Panc1 (cell line): Measurements from ENCODE around the gene RBM47. TPM values are rescaled to one million over a fixed set of nuclear protein-coding genes. Genes with fewer than 3 reads are reported as not detected.

ENCODE experiments used
- ATAC-seq: fragments of 200-7000 bp; cut with Tn5 transposase; 2 replicates; pipeline ENCODE4 v1.9.1; 2020; ENCODE audit warnings: mild to moderate bottlenecking, moderate library complexity
- BruUV-seq: library from RNA; stranded (reverse); fragments of 400-500 nt; replicated peaks from 2 replicates; lab custom pipeline; 2021; lab: Mats Ljungman, UMichigan
- CTCF ChIA-PET: fragments of 300-600 bp; sonication (Branson Sonifier 250); formaldehyde crosslinking; loops from one replicate; lab custom pipeline; 2022; ENCODE audit warnings: antibody characterized with exemption; lab: Charles Lee
- POLR2A ChIA-PET: fragments of 300-600 bp; sonication (Branson Sonifier 250); formaldehyde crosslinking; loops from one replicate; lab custom pipeline; 2022; ENCODE audit warnings: antibody characterized with exemption; lab: Charles Lee
- DNase-seq: peaks from one replicate; pipeline ENCODE4 v3.0.0-alpha.2; 2010; ENCODE audit warnings: low read depth, low spot score
- H3K27ac ChIP-seq: 2 replicates; pipeline ENCODE4 v1.5.1; 2011; ENCODE audit warnings: mild to moderate bottlenecking, low read length, inconsistent platforms
- H3K27me3 ChIP-seq: fragments of 200-500 bp; sonication (Bioruptor generic); 2 replicates; pipeline ENCODE4 v1.6.0; 2014; ENCODE audit warnings: low read length, inconsistent platforms; ENCODE audit not compliant: control insufficient read depth, insufficient read depth
- H3K36me3 ChIP-seq: fragments of 200-500 bp; sonication (Bioruptor generic); 2 replicates; pipeline ENCODE4 v1.5.1; 2014; ENCODE audit warnings: inconsistent platforms, mild to moderate bottlenecking, low read length, moderate library complexity; ENCODE audit not compliant: control insufficient read depth, insufficient read depth
- H3K4me1 ChIP-seq: 2 replicates; pipeline ENCODE4 v1.5.1; 2011; ENCODE audit warnings: inconsistent platforms, mild to moderate bottlenecking, low read length, moderate library complexity; ENCODE audit not compliant: control insufficient read depth, insufficient read depth
- H3K4me3 ChIP-seq, 2 experiments: 2 replicates each; pipeline ENCODE4 v1.5.1; 2011 to 2012; ENCODE audit warnings: low read depth in 2 of 2, low read length in 2 of 2, mild to moderate bottlenecking in 2 of 2, inconsistent platforms in 1 of 2, moderate library complexity in 1 of 2
- H3K9me3 ChIP-seq: fragments of 200-500 bp; sonication (Bioruptor generic); 2 replicates; pipeline ENCODE4 v1.5.1; 2014; ENCODE audit warnings: low read depth, mild to moderate bottlenecking, inconsistent platforms, low read length, moderate library complexity; ENCODE audit not compliant: control insufficient read depth, insufficient read depth
- CTCF ChIP-seq: fragments of 450-650 bp; IDR thresholded peaks from 2 replicates; pipeline ENCODE4 v1.5.1; 2017; ENCODE audit warnings: mild to moderate bottlenecking
- POLR2AphosphoS5 ChIP-seq: IDR thresholded peaks from 2 replicates; pipeline ENCODE4 v1.6.1; 2012; ENCODE audit warnings: mild to moderate bottlenecking, low read depth, low read length, moderate library complexity
- SIN3A ChIP-seq: IDR thresholded peaks from 2 replicates; pipeline ENCODE4 v1.6.1; 2012; ENCODE audit warnings: low read depth, mild to moderate bottlenecking, low read length, moderate library complexity, borderline replicate concordance; ENCODE audit not compliant: insufficient read depth
- TCF7L2 ChIP-seq: IDR thresholded peaks from 2 replicates; pipeline ENCODE4 v1.6.1; 2011; ENCODE audit warnings: mild to moderate bottlenecking, low read depth, low read length, inconsistent platforms
- in situ Hi-C: cut with HindIII; loops from 2 replicates; pipeline ENCODE4 v1.10.0; 2016; ENCODE audit warnings: low sequenced_read_pairs, low pct_unique_long_range_greater_than_20kb
- intact Hi-C: fragments of 100-400 bp; cut with micrococcal nuclease; formaldehyde crosslinking; loops from one replicate; pipeline ENCODE4 v1.10.0; 2022; ENCODE audit not compliant: unreplicated experiment
- total RNA-seq: library from RNA; stranded (reverse); gene quantifications from one replicate; pipeline ENCODE4 v1.2.1, GENCODE V29; 2021; ENCODE audit not compliant: unreplicated experiment
- TF ChIP-seq, protein P1 (sequence below), 2 experiments: IDR thresholded peaks; 2 replicates each; pipeline ENCODE4 v1.6.1; 2011 to 2012; ENCODE audit warnings: low read depth in 2 of 2, control low read depth in 1 of 2, low read length in 1 of 2, mild to moderate bottlenecking in 1 of 2, moderate library complexity in 1 of 2; ENCODE audit not compliant: insufficient read depth in 1 of 2

The RBM47 gene
- total RNA-seq, 1 experiment from 2014 or later = 2.0 TPM

- TF ChIP-seq SIN3A = no peak
- no peak for TF ChIP-seq TCF7L2
- no peak for TF ChIP-seq CTCF
- TF ChIP-seq, protein P1, sequence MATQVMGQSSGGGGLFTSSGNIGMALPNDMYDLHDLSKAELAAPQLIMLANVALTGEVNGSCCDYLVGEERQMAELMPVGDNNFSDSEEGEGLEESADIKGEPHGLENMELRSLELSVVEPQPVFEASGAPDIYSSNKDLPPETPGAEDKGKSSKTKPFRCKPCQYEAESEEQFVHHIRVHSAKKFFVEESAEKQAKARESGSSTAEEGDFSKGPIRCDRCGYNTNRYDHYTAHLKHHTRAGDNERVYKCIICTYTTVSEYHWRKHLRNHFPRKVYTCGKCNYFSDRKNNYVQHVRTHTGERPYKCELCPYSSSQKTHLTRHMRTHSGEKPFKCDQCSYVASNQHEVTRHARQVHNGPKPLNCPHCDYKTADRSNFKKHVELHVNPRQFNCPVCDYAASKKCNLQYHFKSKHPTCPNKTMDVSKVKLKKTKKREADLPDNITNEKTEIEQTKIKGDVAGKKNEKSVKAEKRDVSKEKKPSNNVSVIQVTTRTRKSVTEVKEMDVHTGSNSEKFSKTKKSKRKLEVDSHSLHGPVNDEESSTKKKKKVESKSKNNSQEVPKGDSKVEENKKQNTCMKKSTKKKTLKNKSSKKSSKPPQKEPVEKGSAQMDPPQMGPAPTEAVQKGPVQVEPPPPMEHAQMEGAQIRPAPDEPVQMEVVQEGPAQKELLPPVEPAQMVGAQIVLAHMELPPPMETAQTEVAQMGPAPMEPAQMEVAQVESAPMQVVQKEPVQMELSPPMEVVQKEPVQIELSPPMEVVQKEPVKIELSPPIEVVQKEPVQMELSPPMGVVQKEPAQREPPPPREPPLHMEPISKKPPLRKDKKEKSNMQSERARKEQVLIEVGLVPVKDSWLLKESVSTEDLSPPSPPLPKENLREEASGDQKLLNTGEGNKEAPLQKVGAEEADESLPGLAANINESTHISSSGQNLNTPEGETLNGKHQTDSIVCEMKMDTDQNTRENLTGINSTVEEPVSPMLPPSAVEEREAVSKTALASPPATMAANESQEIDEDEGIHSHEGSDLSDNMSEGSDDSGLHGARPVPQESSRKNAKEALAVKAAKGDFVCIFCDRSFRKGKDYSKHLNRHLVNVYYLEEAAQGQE (IDR thresholded peaks at IDR 0.05; ENCODE audit: insufficient read depth in 1 of 2, low read depth in 2 of 2, low read length in 1 of 2) = no peak
- TF ChIP-seq POLR2AphosphoS5 = no peak
- Histone ChIP-seq H3K27ac (no peak overlapping the region), H3K4me1 (no peaks in the 10 kb centered on the region), H3K9me3 (no peaks in the 10 kb centered on the region), H3K36me3 (no peaks in the 10 kb centered on the region), H3K27me3 (no peaks in the 10 kb centered on the region), H3K4me3 (no peak overlapping the region)
- ChIA-PET CTCF (no interaction called here), POLR2A (no interaction called here)
- in situ Hi-C loops = no loop called here
- ATAC-seq (no peak), DNase-seq (no peak)
- intact Hi-C loops = no loop called here
- BruUV-seq = no TSS peak
Measured at GRCh38 chr4:40493160-40493559, 136.5 kb downstream of the RBM47 start.

DNA sequence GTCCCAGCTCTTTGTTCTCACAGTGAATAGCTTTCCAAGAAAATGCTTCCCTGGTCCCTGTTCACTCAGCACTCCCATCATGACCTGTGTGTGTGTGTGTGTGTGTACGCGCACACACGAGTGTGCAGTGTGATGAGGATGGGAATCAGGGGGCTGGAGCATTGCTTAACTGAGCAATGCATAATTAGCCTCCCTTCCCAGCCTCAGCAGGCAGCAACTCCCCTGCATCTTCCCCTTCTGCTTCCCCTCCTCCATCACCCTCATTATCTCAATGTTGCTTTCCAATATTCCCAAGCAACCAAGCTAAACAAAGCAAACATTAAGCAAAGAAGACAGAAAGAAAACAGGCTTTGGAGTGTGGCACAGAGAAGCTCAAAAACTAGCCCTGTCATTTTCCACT lies 137.0 kb downstream of the RBM47 start:
- in situ Hi-C loops = no loop called here
- BruUV-seq = no TSS peak
- H3K27me3 ChIP-seq = no peaks in the 10 kb centered on the region
- ATAC-seq (no peak), DNase-seq (no peak)
- no peak overlapping the region for H3K27ac ChIP-seq
- POLR2A ChIA-PET = no interaction called here
- intact Hi-C loops = no loop called here
- H3K36me3 ChIP-seq = no peaks in the 10 kb centered on the region
- no peaks in the 10 kb centered on the region for H3K4me1 ChIP-seq
- no peak for TF ChIP-seq SIN3A
- no peak for TF ChIP-seq CTCF
- TF ChIP-seq, protein P1 (IDR thresholded peaks at IDR 0.05; ENCODE audit: insufficient read depth in 1 of 2, low read depth in 2 of 2, low read length in 1 of 2) = no peak
- TF ChIP-seq POLR2AphosphoS5 = no peak
- TF ChIP-seq TCF7L2 = no peak
- H3K4me3 ChIP-seq = no peak overlapping the region
- no peaks in the 10 kb centered on the region for H3K9me3 ChIP-seq
- CTCF ChIA-PET = no interaction called here
